Activated CD8-positive, alpha-beta memory T cell treated with anti-CD3 and anti-CD28 coated beads, Interleukin-2, amount 10 ng/mL, durations not matched to agents 7 days and 5 days (primary cell): ENCODE data around the gene FMNL2. TPM values are rescaled to one million over a fixed set of nuclear protein-coding genes. Genes with fewer than 3 reads are reported as not detected.

Experiments
- ATAC-seq: fragments of 150-1000 bp; cut with Tn5 transposase; one replicate; pipeline ENCODE4 v1.10.0; 2021; ENCODE audit warnings: moderate library complexity
- CTCF ChIA-PET: fragments of 350-600 bp; sonication (Branson Sonifier 250); formaldehyde crosslinking; loops from one replicate; lab custom pipeline; 2021; ENCODE audit warnings: antibody characterized with exemption; lab: Charles Lee
- DNase-seq: peaks from one replicate; pipeline ENCODE4 v3.0.0-alpha.2; 2020
- H3K27ac Mint-ChIP-seq: one replicate; pipeline ENCODE4 v1.8.0; 2021; ENCODE audit warnings: mild to moderate bottlenecking, mixed read lengths
- H3K27me3 Mint-ChIP-seq: one replicate; pipeline ENCODE4 v1.8.0; 2021; ENCODE audit warnings: mixed read lengths
- H3K36me3 Mint-ChIP-seq: one replicate; pipeline ENCODE4 v1.8.0; 2021; ENCODE audit warnings: mild to moderate bottlenecking, mixed read lengths
- H3K4me1 Mint-ChIP-seq: one replicate; pipeline ENCODE4 v1.8.0; 2021; ENCODE audit warnings: mixed read lengths
- H3K4me3 Mint-ChIP-seq: one replicate; pipeline ENCODE4 v1.8.0; 2021; ENCODE audit warnings: mild to moderate bottlenecking, moderate library complexity, mixed read lengths
- H3K9me3 Mint-ChIP-seq: one replicate; pipeline ENCODE4 v1.8.0; 2022; ENCODE audit warnings: low read depth, mixed read lengths
- total RNA-seq, 2 experiments: library from RNA; stranded (reverse); gene quantifications; one replicate each; pipeline ENCODE4 v1.2.3, GENCODE V29; 2021

Gene FMNL2
- total RNA-seq, 2 experiments from 2014 or later: 0.26 to 0.56 TPM

GRCh38 chr2:152584301-152584700 is 249.3 kb downstream of the FMNL2 start:
- Mint-ChIP-seq H3K27ac (no peak overlapping the region), H3K4me1 (no peaks in the 10 kb centered on the region), H3K27me3 (peaks cover 37% of the 10 kb centered on the region), H3K36me3 (no peaks in the 10 kb centered on the region), H3K9me3 (no peaks in the 10 kb centered on the region), H3K4me3 (no peak overlapping the region)
- CTCF ChIA-PET: no interaction called here
- no peak for ATAC-seq
- no peak for DNase-seq

- no peak overlapping the region for H3K27ac Mint-ChIP-seq
- H3K4me1 Mint-ChIP-seq: no peaks in the 10 kb centered on the region
- H3K36me3 Mint-ChIP-seq: no peaks in the 10 kb centered on the region
- ATAC-seq (no peak), DNase-seq (no peak)
- no peaks in the 10 kb centered on the region for H3K9me3 Mint-ChIP-seq
- peaks cover 28% of the 10 kb centered on the region for H3K27me3 Mint-ChIP-seq
- H3K4me3 Mint-ChIP-seq: no peak overlapping the region
- CTCF ChIA-PET: no interaction called here
Measured at GRCh38 chr2:152585830-152586484, 251.0 kb downstream of the FMNL2 start.

DNA sequence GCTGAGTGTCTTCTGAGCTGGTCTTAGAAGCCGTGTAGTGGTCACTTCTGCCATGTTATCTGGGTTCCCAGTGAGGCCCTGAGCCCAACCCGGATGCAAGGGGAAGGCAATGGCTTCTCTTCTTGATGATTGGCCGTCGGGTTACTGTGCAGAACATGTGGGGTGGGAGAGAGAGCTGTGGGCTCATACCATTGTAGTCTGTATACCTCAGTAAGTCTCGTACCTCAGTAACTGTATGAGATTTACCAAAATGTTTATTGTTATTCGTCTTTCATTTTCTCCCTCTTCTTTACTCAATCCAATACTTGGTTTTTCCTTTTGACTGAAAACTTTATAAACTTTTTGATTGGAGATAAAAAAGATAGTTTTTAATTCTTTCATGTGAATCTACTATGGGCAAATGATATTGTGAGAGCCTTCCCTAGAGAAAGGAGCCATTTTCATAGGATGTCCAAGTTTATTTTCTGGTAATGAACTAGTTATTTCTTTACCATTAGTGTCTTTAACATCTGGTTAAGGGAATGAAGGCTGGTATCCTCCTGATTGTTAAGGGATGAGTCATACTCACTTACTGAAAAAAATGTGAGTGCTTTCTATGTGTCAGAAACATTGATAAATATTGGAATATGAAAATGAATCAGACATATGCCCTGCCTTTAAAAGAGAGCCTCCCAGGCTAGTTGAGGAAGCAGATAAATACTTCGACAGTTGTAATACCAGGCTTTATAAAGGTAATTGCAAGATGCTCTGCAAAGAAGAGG is 252.4 kb downstream of the FMNL2 start:
- no peak for ATAC-seq
- peaks cover 22% of the 10 kb centered on the region for H3K27me3 Mint-ChIP-seq
- H3K27ac Mint-ChIP-seq: no peak overlapping the region
- H3K4me3 Mint-ChIP-seq: no peak overlapping the region
- CTCF ChIA-PET: no interaction called here
- H3K36me3 Mint-ChIP-seq: no peaks in the 10 kb centered on the region
- H3K4me1 Mint-ChIP-seq: no peaks in the 10 kb centered on the region
- DNase-seq: no peak
- H3K9me3 Mint-ChIP-seq: no peaks in the 10 kb centered on the region

DNA sequence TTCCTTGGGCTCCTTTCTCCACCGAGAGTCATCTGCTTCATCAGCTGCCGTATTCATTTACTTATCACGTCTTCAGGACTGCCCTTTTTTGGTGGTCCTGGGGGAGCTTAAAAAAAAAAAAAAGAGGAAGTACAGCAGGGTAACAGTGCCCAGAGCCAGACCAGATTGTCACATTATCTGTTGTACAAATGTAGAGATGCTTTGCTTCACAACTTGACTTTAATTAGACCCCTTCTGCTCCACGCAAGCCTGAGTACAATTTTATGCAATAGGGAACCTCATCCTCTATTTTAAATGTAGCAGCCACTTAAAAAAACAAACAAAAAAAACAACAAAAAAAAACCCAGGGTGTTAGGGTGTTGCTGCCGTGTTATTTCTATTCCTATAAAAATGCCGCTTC is 254.0 kb downstream of the FMNL2 start:
- Mint-ChIP-seq H3K4me3 (no peak overlapping the region), H3K36me3 (no peaks in the 10 kb centered on the region), H3K4me1 (peaks cover 4% of the 10 kb centered on the region), H3K9me3 (no peaks in the 10 kb centered on the region), H3K27ac (no peak overlapping the region), H3K27me3 (peaks cover 11% of the 10 kb centered on the region)
- ATAC-seq: no peak
- CTCF ChIA-PET: interaction anchor here (1.8 kb wide), 1 partner anchor 16 kb away, joined by 3 read pairs; no protein-coding TSS in a partner anchor
- DNase-seq: no peak

GRCh38 chr2:152594022-152594766 is 259.2 kb downstream of the FMNL2 start:
- Mint-ChIP-seq H3K4me1 (peaks cover 11% of the 10 kb centered on the region), H3K27ac (no peak overlapping the region), H3K27me3 (no peaks in the 10 kb centered on the region), H3K36me3 (no peaks in the 10 kb centered on the region), H3K4me3 (no peak overlapping the region), H3K9me3 (no peaks in the 10 kb centered on the region)
- DNase-seq: peak; percentile 45
- peak; percentile 77 for ATAC-seq
- CTCF ChIA-PET: interaction anchor here (0.7 to 0.9 kb wide), 2 partner anchors 12 to 42 kb away, joined by 3 read pairs; no protein-coding TSS in a partner anchor

- ATAC-seq (no peak), DNase-seq (no peak)
- no peak overlapping the region for H3K4me3 Mint-ChIP-seq
- H3K4me1 Mint-ChIP-seq: peaks cover 11% of the 10 kb centered on the region
- CTCF ChIA-PET: interaction anchor here (0.7 to 0.9 kb wide), 2 partner anchors 12 to 41 kb away, joined by 3 read pairs; no protein-coding TSS in a partner anchor
- H3K9me3 Mint-ChIP-seq: no peaks in the 10 kb centered on the region
- H3K27me3 Mint-ChIP-seq: no peaks in the 10 kb centered on the region
- H3K27ac Mint-ChIP-seq: no peak overlapping the region
- no peaks in the 10 kb centered on the region for H3K36me3 Mint-ChIP-seq
Measured at GRCh38 chr2:152594792-152595191, 259.8 kb downstream of the FMNL2 start.

GRCh38 chr2:152598975-152599759 is 264.2 kb downstream of the FMNL2 start:
- Mint-ChIP-seq H3K27ac (no peak overlapping the region), H3K27me3 (peaks cover 3% of the 10 kb centered on the region), H3K9me3 (no peaks in the 10 kb centered on the region), H3K4me1 (peaks cover 5% of the 10 kb centered on the region), H3K36me3 (no peaks in the 10 kb centered on the region), H3K4me3 (no peak overlapping the region)
- ATAC-seq: no peak
- CTCF ChIA-PET: interaction anchor here (0.8 kb wide), 1 partner anchor 36 kb away, joined by 3 read pairs; no protein-coding TSS in a partner anchor
- DNase-seq: no peak

DNA sequence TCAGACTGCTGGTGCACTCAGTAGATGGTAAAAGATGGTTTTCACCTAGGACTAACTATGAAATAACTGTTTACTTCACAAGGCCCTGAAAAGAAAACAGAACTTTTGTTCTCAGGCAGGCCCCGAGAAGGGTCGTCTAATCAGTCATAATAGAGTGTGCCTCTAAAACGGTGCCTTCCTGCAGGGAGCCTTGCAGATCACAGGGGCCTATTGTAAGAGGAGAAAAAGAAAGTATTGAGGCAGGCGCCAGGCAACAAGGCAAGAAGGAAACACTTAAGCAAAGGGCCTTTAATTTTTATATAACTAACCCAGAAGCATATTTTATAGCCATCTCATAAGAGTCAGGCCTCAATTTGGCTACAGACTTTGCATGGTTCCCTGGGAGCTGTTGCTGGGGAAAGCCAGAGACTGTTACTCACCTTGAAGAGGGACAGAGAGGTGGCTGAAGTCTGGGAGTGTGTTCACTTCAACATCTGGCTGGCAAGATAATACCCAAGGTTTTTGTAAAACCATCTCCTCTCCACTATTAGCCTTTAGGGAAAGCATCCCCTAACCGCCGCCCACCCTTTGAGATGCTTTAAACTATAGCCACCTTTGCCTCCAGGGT is 265.2 kb downstream of the FMNL2 start:
- DNase-seq (no peak), ATAC-seq (no peak)
- CTCF ChIA-PET: no interaction called here
- no peak overlapping the region for H3K27ac Mint-ChIP-seq
- H3K36me3 Mint-ChIP-seq: no peaks in the 10 kb centered on the region
- no peaks in the 10 kb centered on the region for H3K4me1 Mint-ChIP-seq
- no peaks in the 10 kb centered on the region for H3K9me3 Mint-ChIP-seq
- no peak overlapping the region for H3K4me3 Mint-ChIP-seq
- H3K27me3 Mint-ChIP-seq: peaks cover 4% of the 10 kb centered on the region

GRCh38 chr2:152600697-152601096 is 265.7 kb downstream of the FMNL2 start:
- Mint-ChIP-seq H3K36me3 (no peaks in the 10 kb centered on the region), H3K27ac (no peak overlapping the region), H3K9me3 (no peaks in the 10 kb centered on the region), H3K4me1 (no peaks in the 10 kb centered on the region), H3K4me3 (no peak overlapping the region), H3K27me3 (peaks cover 4% of the 10 kb centered on the region)
- DNase-seq (no peak), ATAC-seq (no peak)
- CTCF ChIA-PET: no interaction called here

DNA sequence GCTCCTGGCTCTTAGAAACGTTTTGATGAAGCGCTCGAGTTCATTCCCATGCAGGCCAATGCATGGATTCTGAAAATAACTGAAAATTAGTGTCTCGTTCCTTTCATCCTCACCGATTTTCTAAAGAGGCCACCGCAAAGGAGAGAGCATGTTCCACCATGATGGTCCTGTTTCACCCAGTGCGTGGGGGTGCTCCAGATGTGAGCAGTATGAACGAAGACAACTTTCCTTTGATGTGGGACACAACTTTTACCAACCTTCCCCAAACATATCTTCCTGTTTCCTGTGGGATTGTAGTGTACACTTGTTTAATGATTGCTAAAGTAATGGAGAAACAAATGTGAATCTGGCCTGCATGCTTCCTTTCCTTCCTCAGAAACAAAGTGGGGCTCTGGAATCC is 267.8 kb downstream of the FMNL2 start:
- H3K4me3 Mint-ChIP-seq: no peak overlapping the region
- H3K9me3 Mint-ChIP-seq: no peaks in the 10 kb centered on the region
- ATAC-seq: no peak
- CTCF ChIA-PET: interaction anchor here (0.9 kb wide), 1 partner anchor 33 kb away, joined by 4 read pairs; no protein-coding TSS in a partner anchor
- peaks cover 8% of the 10 kb centered on the region for H3K27me3 Mint-ChIP-seq
- no peak overlapping the region for H3K27ac Mint-ChIP-seq
- no peaks in the 10 kb centered on the region for H3K4me1 Mint-ChIP-seq
- H3K36me3 Mint-ChIP-seq: no peaks in the 10 kb centered on the region
- DNase-seq: no peak

DNA sequence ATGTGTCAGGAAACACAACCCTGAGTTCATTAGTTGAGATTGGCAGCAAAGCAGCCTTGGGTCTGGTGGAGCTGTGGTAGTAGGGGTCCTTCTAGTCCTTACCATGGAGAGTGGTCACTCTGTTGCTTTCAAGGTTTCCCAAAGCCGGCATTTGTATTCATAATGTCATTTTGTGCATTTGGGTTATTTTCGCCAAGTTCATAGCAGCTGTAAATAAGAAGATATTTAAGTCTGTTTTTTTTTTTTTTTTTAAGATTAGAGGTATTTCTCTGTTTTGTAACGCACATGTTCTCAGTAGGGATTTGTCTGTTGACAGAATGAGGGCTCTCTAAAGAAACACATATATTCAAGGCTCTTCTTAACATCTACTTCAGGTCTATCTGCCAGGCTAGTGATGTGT is 268.2 kb downstream of the FMNL2 start:
- Mint-ChIP-seq H3K27ac (no peak overlapping the region), H3K9me3 (no peaks in the 10 kb centered on the region), H3K27me3 (peaks cover 9% of the 10 kb centered on the region), H3K4me3 (no peak overlapping the region), H3K4me1 (no peaks in the 10 kb centered on the region), H3K36me3 (no peaks in the 10 kb centered on the region)
- no peak for ATAC-seq
- DNase-seq: no peak
- CTCF ChIA-PET: interaction anchor here (0.9 kb wide), 1 partner anchor 33 kb away, joined by 4 read pairs; no protein-coding TSS in a partner anchor

GRCh38 chr2:152606081-152606480 is 271.1 kb downstream of the FMNL2 start:
- DNase-seq (no peak), ATAC-seq (no peak)
- Mint-ChIP-seq H3K4me3 (no peak overlapping the region), H3K27me3 (peaks cover 21% of the 10 kb centered on the region), H3K27ac (no peak overlapping the region), H3K4me1 (no peaks in the 10 kb centered on the region), H3K9me3 (no peaks in the 10 kb centered on the region), H3K36me3 (no peaks in the 10 kb centered on the region)
- CTCF ChIA-PET: interaction anchor here (0.7 kb wide), 1 partner anchor 11 kb away, joined by 3 read pairs; no protein-coding TSS in a partner anchor
